K562 (cell line): ENCODE measurements around the gene OXSM. TPM values are rescaled to one million over a fixed set of nuclear protein-coding genes. Genes with fewer than 3 reads are reported as not detected.

Experiments used
- ATAC-seq: fragments of 200-7000 bp; cut with Tn5 transposase; 3 replicates; pipeline ENCODE4 v1.9.1; 2020; ENCODE audit warnings: moderate library complexity
- Bru-seq: library from RNA; stranded (reverse); fragments of 400-500 nt; gene quantifications from one replicate; lab custom pipeline; 2021; lab: Mats Ljungman, UMichigan
- BruChase-seq, 2 experiments: library from RNA; stranded (reverse); fragments of 400-500 nt; gene quantifications; one replicate each; lab custom pipeline; 2021; lab: Mats Ljungman, UMichigan
- BruUV-seq: library from RNA; stranded (reverse); fragments of 400-500 nt; replicated peaks from 2 replicates; lab custom pipeline; 2021; lab: Mats Ljungman, UMichigan
- CTCF ChIA-PET: fragments of 300-600 bp; formaldehyde crosslinking; extraction: SDS; loops from one replicate; lab custom pipeline; 2021; ENCODE audit warnings: low intra/inter-chr PET ratio; lab: Yijun Ruan, JAX
- POLR2A ChIA-PET: fragments of 300-600, 350-650 bp; sonication (Branson Sonifier 250); formaldehyde crosslinking; extraction: SDS; loops from one replicate; lab custom pipeline; 2021; ENCODE audit warnings: antibody characterized with exemption, inconsistent platforms; lab: Yijun Ruan, JAX
- DNase-seq, 4 experiments: peaks; one replicate each; pipeline versions ENCODE4 v3.0.0 to v3.0.0-alpha.2; 2011 to 2018; ENCODE audit warnings: low spot score in 3 of 4, mixed read lengths in 3 of 4; ENCODE audit errors: extremely low read depth in 1 of 4
- FAIRE-seq: peaks from 2 replicates; lab custom pipeline; 2011; peaks lifted over from hg19 to GRCh38; lab: Jason Lieb, UNC
- H2AFZ ChIP-seq: 2 replicates; pipeline ENCODE4 v1.6.0; 2011; ENCODE audit warnings: low read depth, low read length, control low read depth, inconsistent platforms
- H3K27ac ChIP-seq: fragments of 200-600 bp; 3 replicates; pipeline ENCODE4 v1.8.0; 2011; ENCODE audit warnings: low read depth, mild to moderate bottlenecking, control low read depth, inconsistent platforms, low read length, moderate library complexity, mixed read lengths; ENCODE audit errors: extremely low read depth
- H3K27me3 ChIP-seq, 2 experiments: fragments of 300-600 bp in 1 of 2; 2 replicates in 1 of 2; 3 replicates in 1 of 2; pipeline versions ENCODE4 v1.6.0 to v1.8.0; 2011; ENCODE audit warnings: inconsistent platforms in 2 of 2, low read length in 2 of 2, mild to moderate bottlenecking in 1 of 2, mixed read lengths in 1 of 2, moderate library complexity in 1 of 2; ENCODE audit not compliant: control insufficient read depth in 2 of 2, insufficient read depth in 2 of 2
- H3K36me3 ChIP-seq: fragments of 300-600 bp; 3 replicates; pipeline ENCODE4 v1.8.0; 2011; ENCODE audit warnings: mild to moderate bottlenecking, low read length, inconsistent platforms; ENCODE audit not compliant: control insufficient read depth, insufficient read depth
- H3K4me1 ChIP-seq, 2 experiments: fragments of 200-600 bp in 1 of 2; replicated peaks in 1 of 2; 2 replicates in 1 of 2; 3 replicates in 1 of 2; pipeline versions ENCODE4 v1.5.1 to v1.8.0; 2011; ENCODE audit warnings: inconsistent platforms in 2 of 2, low read length in 2 of 2, mild to moderate bottlenecking in 1 of 2, mixed read lengths in 1 of 2, moderate library complexity in 1 of 2; ENCODE audit not compliant: control insufficient read depth in 2 of 2, insufficient read depth in 2 of 2
- H3K4me2 ChIP-seq: 2 replicates; pipeline ENCODE4 v1.6.1; 2011; ENCODE audit warnings: low read length, control low read depth, inconsistent platforms, mixed read lengths; ENCODE audit not compliant: insufficient read depth
- H3K4me3 ChIP-seq: fragments of 200-600 bp; sonication (generic), shearing (Covaris generic); 2 replicates; pipeline ENCODE4 v1.5.1; 2016; ENCODE audit warnings: control low read depth, inconsistent platforms
- H3K79me2 ChIP-seq: fragments of 200-600 bp; 3 replicates; pipeline ENCODE4 v1.8.0; 2011; ENCODE audit warnings: low read length, inconsistent platforms; ENCODE audit not compliant: control insufficient read depth, insufficient read depth
- H3K9ac ChIP-seq, 2 experiments: 2 replicates each; pipeline versions ENCODE4 v1.6.0 to v1.6.1; 2011; ENCODE audit warnings: low read depth in 2 of 2, low read length in 2 of 2, control low read depth in 1 of 2, inconsistent platforms in 1 of 2, mild to moderate bottlenecking in 1 of 2, mixed read lengths in 1 of 2; ENCODE audit not compliant: insufficient read depth in 1 of 2
- H3K9me1 ChIP-seq: one replicate; pipeline ENCODE4 v1.6.0; 2011; ENCODE audit warnings: inconsistent platforms, mild to moderate bottlenecking, low read length, moderate library complexity; ENCODE audit not compliant: control insufficient read depth, insufficient read depth
- H3K9me3 ChIP-seq: replicated peaks from 2 replicates; pipeline ENCODE4 v1.5.1; 2011; ENCODE audit warnings: low read depth, low read length, inconsistent platforms; ENCODE audit not compliant: control insufficient read depth, insufficient read depth
- H4K20me1 ChIP-seq: replicated peaks from 2 replicates; pipeline ENCODE4 v1.6.1; 2011; ENCODE audit warnings: low read length, inconsistent platforms, mixed read lengths; ENCODE audit not compliant: control insufficient read depth, insufficient read depth
- CCAR2 ChIP-seq: fragments of 200-400 bp; formaldehyde crosslinking; IDR thresholded peaks from 2 replicates; pipeline ENCODE4 v1.6.1; 2017; ENCODE audit warnings: mild to moderate bottlenecking, low read depth, low read length
- HEY1 ChIP-seq: fragments of 250-450 bp; sonication (Bioruptor Pico); IDR thresholded peaks from 2 replicates; pipeline ENCODE4 v1.5.0; 2020; ENCODE audit warnings: mild to moderate bottlenecking, moderate library complexity, borderline replicate concordance
- HMG20B ChIP-seq: fragments of 250-450 bp; sonication (Bioruptor Pico); IDR thresholded peaks from 2 replicates; pipeline ENCODE4 v1.5.0; 2021; ENCODE audit warnings: mild to moderate bottlenecking
- HNRNPH1 ChIP-seq: fragments of 200-400 bp; formaldehyde crosslinking; optimal IDR thresholded peaks from 2 replicates; pipeline ENCODE3; 2017; ENCODE audit warnings: low read depth, mild to moderate bottlenecking, low read length, moderate library complexity
- POLR2AphosphoS5 ChIP-seq: IDR thresholded peaks from 2 replicates; pipeline ENCODE4 v1.6.1; 2011; ENCODE audit warnings: mild to moderate bottlenecking, low read depth, low read length, moderate library complexity; ENCODE audit not compliant: control insufficient read depth, insufficient read depth
- RBM14 ChIP-seq: fragments of 200-400 bp; formaldehyde crosslinking; IDR thresholded peaks from 2 replicates; pipeline ENCODE4 v1.6.1; 2018; ENCODE audit warnings: low read depth, mild to moderate bottlenecking, low read length, moderate library complexity, borderline replicate concordance; ENCODE audit not compliant: insufficient read depth
- RBM25 ChIP-seq: fragments of 200-400 bp; formaldehyde crosslinking; IDR thresholded peaks from 2 replicates; pipeline ENCODE4 v1.6.1; 2018; ENCODE audit warnings: low read length, low read depth, moderate library complexity; ENCODE audit not compliant: severe bottlenecking
- STAT5A ChIP-seq: IDR thresholded peaks from 2 replicates; pipeline ENCODE4 v1.6.1; 2012; ENCODE audit warnings: low read length, inconsistent platforms, borderline replicate concordance
- WGBS: fragments of 100-300 bp; shearing (Covaris generic); methylation state at CpG from one replicate; pipeline ENCODE4 v1.1.6; 2016; ENCODE audit warnings: low coverage, mixed read lengths; ENCODE audit not compliant: insufficient coverage; ENCODE audit errors: missing lambda C conversion rate; 5-methylcytosine and 5-hydroxymethylcytosine counted together
- in situ Hi-C: fragments of 300-500 bp; cut with MboI; formaldehyde crosslinking; loops from 4 replicates; pipeline ENCODE4 v1.15.0; 2018; ENCODE audit warnings: inconsistent platforms, mixed read lengths
- intact Hi-C: fragments of 100-400 bp; cut with micrococcal nuclease; formaldehyde crosslinking; loops from 2 replicates; pipeline ENCODE4 v1.14.2; 2022
- long read RNA-seq, 3 experiments: library from polyadenylated mRNA in 2 of 3; library from RNA in 1 of 3; unstranded in 2 of 3; stranded (forward) in 1 of 3; transcript quantifications; one replicate each; pipeline ENCODE4 v2.0.0, GENCODE V29; 2019 to 2022
- polyA minus RNA-seq, 3 experiments: library from RNA; depleted of rRNA, polyadenylated mRNA; stranded (reverse); fragments of >200 nt; gene quantifications; 2 replicates each; pipeline ENCODE4 v1.2.3, GENCODE V29; 2011
- polyA plus RNA-seq, 8 experiments: library from polyadenylated mRNA; depleted of rRNA in 4 of 8; stranded (reverse) in 5 of 8; unstranded in 3 of 8; fragments of >200 nt; fragmentation: Nextera tagmentation in 2 of 8; fragmentation: Illumina TruSeq in 1 of 8; extraction: Ambion mirVana in 2 of 8; extraction: Trizol in 1 of 8; gene quantifications; 2 replicates each; pipeline versions ENCODE4 v1.2.1 to v1.2.3, GENCODE V29; 2011 to 2014; ENCODE audit warnings: inconsistent platforms in 1 of 8, missing spikeins in 1 of 8
- total RNA-seq, 7 experiments: library from RNA; depleted of rRNA in 6 of 7; stranded (reverse); fragments of >200 nt in 6 of 7; fragmentation: Illumina TruSeq in 2 of 7; extraction: Trizol in 2 of 7; gene quantifications; 2 replicates each; pipeline versions ENCODE4 v1.2.1 to v1.2.3, GENCODE V29; 2011 to 2021; ENCODE audit warnings: low replicate concordance in 1 of 7
- TF ChIP-seq, protein P1 (sequence below): fragments of 250-450 bp; sonication (Bioruptor Pico); IDR thresholded peaks from 2 replicates; pipeline ENCODE4 v1.8.0; 2022; ENCODE audit warnings: inconsistent platforms, mild to moderate bottlenecking, moderate library complexity, borderline replicate concordance
- TF ChIP-seq, protein P2 (sequence below): fragments of 250-450 bp; sonication (Bioruptor Pico); IDR thresholded peaks from 2 replicates; pipeline ENCODE4 v1.5.0; 2022; ENCODE audit warnings: mild to moderate bottlenecking

Gene OXSM
- total RNA-seq (2011; cell fraction: chromatin; rRNA removed; ENCODE audit: low replicate concordance): 38.6 and 46.6 TPM in 2 replicates
- 24.1 and 26.5 TPM in 2 replicates for total RNA-seq (2011; cell fraction: nucleolus; rRNA removed)
- total RNA-seq (2011; cell fraction: nucleoplasm; rRNA removed): 35.0 and 36.7 TPM in 2 replicates
- total RNA-seq (2014; rRNA removed) (24.0 and 24.3 TPM in 2 replicates), total RNA-seq (2014; rRNA removed; fragmentation: Illumina TruSeq; extraction: Trizol) (42.2 and 46.7 TPM in 2 replicates), total RNA-seq (2015; rRNA removed; fragmentation: Illumina TruSeq; extraction: Trizol) (27.1 and 30.2 TPM in 2 replicates), total RNA-seq (2021) (28.4 and 29.9 TPM in 2 replicates), polyA plus RNA-seq (2011; rRNA removed) (80.5 and 98.2 TPM in 2 replicates), polyA plus RNA-seq (2014; fragmentation: Illumina TruSeq; extraction: Trizol) (31.9 and 34.0 TPM in 2 replicates), polyA plus RNA-seq (2014; fragmentation: Nextera tagmentation; extraction: Ambion mirVana) (100 to 1,000 TPM in 1 of 2 experiments, 10 to 100 TPM in 1; 97.9 to 107 TPM), polyA plus RNA-seq (2014; rRNA removed) (31.1 and 32.9 TPM in 2 replicates), polyA minus RNA-seq (2011; rRNA and poly(A)+ RNA removed) (60.1 and 69.8 TPM in 2 replicates), Bru-seq, nascent RNA (percentile 90 among the genes with signal in this experiment), BruChase-seq, experiment 1, labeled RNA remaining after a 2-hour chase (percentile 85 among the genes with signal in this experiment), BruChase-seq, experiment 2, labeled RNA remaining after a 6-hour chase (percentile 86 among the genes with signal in this experiment)
- 33.7 and 43.7 TPM in 2 replicates for polyA plus RNA-seq (2011; cell fraction: cytosol; rRNA removed)
- polyA plus RNA-seq (2011; cell fraction: nucleus; rRNA removed): 35.3 and 54.0 TPM in 2 replicates
- 24.3 and 32.0 TPM in 2 replicates for polyA plus RNA-seq (2012)
- polyA minus RNA-seq (2011; cell fraction: cytosol; rRNA and poly(A)+ RNA removed): 12.0 and 29.3 TPM in 2 replicates
- 14.1 and 29.9 TPM in 2 replicates for polyA minus RNA-seq (2011; cell fraction: nucleus; rRNA and poly(A)+ RNA removed)
- long read RNA-seq, experiment 1, transcript OXSM-201 (3 exons, 1,519 nt): major isoform, 57 of 99 reads
- long read RNA-seq, experiment 1, partial matches to known transcripts: 12 of 99 reads
- long read RNA-seq, experiment 1, other reads (novel, unspliced or antisense): 27 of 99 reads
- long read RNA-seq, experiment 2, transcript OXSM-201 (3 exons, 1,519 nt): major isoform, 23 of 33 reads
- long read RNA-seq, experiment 2, partial matches to known transcripts: 7 of 33 reads
- long read RNA-seq, experiment 2, other reads (novel, unspliced or antisense): 3 of 33 reads
- long read RNA-seq, experiment 3, transcript OXSM-201 (3 exons, 1,519 nt): major isoform, 50 of 65 reads
- long read RNA-seq, experiment 3, partial matches to known transcripts: 5 of 65 reads
- long read RNA-seq, experiment 3, other reads (novel, unspliced or antisense): 7 of 65 reads

DNA sequence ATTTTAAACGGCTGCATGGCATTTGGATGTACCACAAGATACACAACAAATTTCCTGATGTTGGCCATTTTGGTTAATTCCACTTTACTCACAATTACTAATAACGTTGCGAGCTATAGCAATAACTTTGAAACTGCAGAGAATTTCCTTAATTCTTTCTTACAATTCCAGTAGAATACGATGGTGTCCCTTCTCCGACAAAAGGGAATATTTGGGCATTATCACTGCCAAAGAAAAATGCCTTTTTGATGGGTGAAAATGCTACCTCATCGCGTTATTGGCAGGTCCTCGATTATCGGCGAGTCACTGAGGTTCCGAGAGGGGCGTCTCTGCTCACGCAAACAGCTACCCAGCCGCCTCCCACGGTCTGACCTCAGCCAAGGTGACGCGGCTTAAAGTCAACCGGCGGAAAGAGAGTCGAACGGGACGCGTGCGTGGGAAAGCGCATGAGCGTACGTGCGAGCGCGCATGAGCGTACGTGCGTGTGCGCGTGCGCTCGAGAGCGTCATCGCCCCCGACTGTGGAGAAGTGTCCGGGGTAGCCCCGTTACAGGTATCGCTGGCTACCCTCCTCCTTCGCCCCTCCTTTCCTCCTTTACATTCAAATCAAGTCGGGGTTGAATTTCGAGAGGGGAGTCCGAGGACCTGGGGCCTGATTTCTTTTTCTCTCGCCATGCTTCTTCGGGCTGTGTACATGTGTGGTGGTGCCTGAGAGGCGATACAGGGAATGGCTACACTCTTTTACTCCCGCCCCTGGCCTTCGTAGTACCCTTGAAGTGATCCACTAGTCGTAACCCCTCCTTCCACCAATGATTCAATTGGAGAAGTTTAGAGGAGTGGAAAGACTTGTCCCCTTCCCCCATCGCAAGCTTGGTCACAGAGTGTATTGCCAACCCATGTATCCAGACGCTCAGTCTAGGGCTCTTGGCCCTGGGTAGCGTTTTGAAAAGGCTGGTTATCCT, at the start of gene OXSM:
OXSM (plus strand) TSS at position 495 of the 961 bp plus-strand sequence. CDS start 931 bp downstream, outside the sequence.
- peak within 1 kb of the TSS; percentile 95 for H3K4me2 ChIP-seq
- no peaks in the 10 kb centered on the region for H3K27me3 ChIP-seq
- H3K79me2 ChIP-seq: peaks cover 66% of the 10 kb centered on the region
- peak within 1 kb of the TSS; percentile 90 for H3K27ac ChIP-seq
- peak within 1 kb of the TSS; percentile 94 for H2AFZ ChIP-seq
- in situ Hi-C loops (no loop called here), intact Hi-C loops (loop anchor here (2.0 kb wide), 2 partner anchors 125 to 141 kb away; partner anchors contain the start of gene TOP2B)
- DNase-seq (peak; percentile 91 to 99 (median 94)), ATAC-seq (peak; percentile 91), FAIRE-seq (peak; percentile 91)
- WGBS: under 1% methylated on average over 56 of the region's 56 CpGs
- H3K4me3 ChIP-seq: peak within 1 kb of the TSS; percentile 54
- CTCF ChIA-PET: no interaction called here
- POLR2A ChIA-PET: interaction anchor here (0.7 to 2.1 kb wide), 7 partner anchors 9 to 127 kb away, joined by 3 to 10 read pairs (median 4); no protein-coding TSS in a partner anchor
- no peaks in the 10 kb centered on the region for H4K20me1 ChIP-seq
- peaks cover 35% of the 10 kb centered on the region for H3K36me3 ChIP-seq
- H3K9ac ChIP-seq: peak within 1 kb of the TSS; percentile 88 to 91
- peaks cover 0 to 35% of the 10 kb centered on the region in 2 experiments; a peak in 2 of 5 replicates for H3K4me1 ChIP-seq
- H3K9me1 ChIP-seq: no peaks in the 10 kb centered on the region
- H3K9me3 ChIP-seq: no peaks in the 10 kb centered on the region
- TSS peak; percentile 50 for BruUV-seq
- TF ChIP-seq HNRNPH1 (no peak), HEY1 (CRISPR knock-in tag) (0 out of 2 replicates have a peak, but pooled peaks have one; percentile 9), STAT5A (no peak), POLR2AphosphoS5 (peak; percentile 89), CCAR2 (no peak), HMG20B (CRISPR knock-in tag) (no peak), RBM14 (no peak), RBM25 (no peak)
- TF ChIP-seq, protein P1, sequence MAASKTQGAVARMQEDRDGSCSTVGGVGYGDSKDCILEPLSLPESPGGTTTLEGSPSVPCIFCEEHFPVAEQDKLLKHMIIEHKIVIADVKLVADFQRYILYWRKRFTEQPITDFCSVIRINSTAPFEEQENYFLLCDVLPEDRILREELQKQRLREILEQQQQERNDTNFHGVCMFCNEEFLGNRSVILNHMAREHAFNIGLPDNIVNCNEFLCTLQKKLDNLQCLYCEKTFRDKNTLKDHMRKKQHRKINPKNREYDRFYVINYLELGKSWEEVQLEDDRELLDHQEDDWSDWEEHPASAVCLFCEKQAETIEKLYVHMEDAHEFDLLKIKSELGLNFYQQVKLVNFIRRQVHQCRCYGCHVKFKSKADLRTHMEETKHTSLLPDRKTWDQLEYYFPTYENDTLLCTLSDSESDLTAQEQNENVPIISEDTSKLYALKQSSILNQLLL: no peak
- TF ChIP-seq, protein P2, sequence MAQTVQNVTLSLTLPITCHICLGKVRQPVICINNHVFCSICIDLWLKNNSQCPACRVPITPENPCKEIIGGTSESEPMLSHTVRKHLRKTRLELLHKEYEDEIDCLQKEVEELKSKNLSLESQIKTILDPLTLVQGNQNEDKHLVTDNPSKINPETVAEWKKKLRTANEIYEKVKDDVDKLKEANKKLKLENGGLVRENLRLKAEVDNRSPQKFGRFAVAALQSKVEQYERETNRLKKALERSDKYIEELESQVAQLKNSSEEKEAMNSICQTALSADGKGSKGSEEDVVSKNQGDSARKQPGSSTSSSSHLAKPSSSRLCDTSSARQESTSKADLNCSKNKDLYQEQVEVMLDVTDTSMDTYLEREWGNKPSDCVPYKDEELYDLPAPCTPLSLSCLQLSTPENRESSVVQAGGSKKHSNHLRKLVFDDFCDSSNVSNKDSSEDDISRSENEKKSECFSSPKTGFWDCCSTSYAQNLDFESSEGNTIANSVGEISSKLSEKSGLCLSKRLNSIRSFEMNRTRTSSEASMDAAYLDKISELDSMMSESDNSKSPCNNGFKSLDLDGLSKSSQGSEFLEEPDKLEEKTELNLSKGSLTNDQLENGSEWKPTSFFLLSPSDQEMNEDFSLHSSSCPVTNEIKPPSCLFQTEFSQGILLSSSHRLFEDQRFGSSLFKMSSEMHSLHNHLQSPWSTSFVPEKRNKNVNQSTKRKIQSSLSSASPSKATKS (CRISPR knock-in tag): no peak
